RWPE1 (cell line): Measurements from ENCODE around the gene SHISAL2B.
"Not testable (repeated sequence)": the region's sequence is repeated elsewhere in the genome, so short reads cannot be mapped to it uniquely, and the experiment has no call there.

Experiments used
- CTCF ChIA-PET: fragments of 350-600 bp; sonication (Branson Sonifier 250); formaldehyde crosslinking; extraction: SDS; loops from one replicate; lab custom pipeline; 2021; lab: Yijun Ruan, JAX
- POLR2A ChIA-PET: fragments of 400-600 bp; formaldehyde crosslinking; extraction: SDS; loops from one replicate; lab custom pipeline; 2020; ENCODE audit warnings: antibody characterized with exemption; ENCODE audit not compliant: low non-redundant PET; lab: Yijun Ruan, JAX
- DNase-seq: peaks from one replicate; pipeline ENCODE4 v3.0.0; 2012; ENCODE audit warnings: low spot score
- H3K27ac ChIP-seq: fragments of 450-650 bp; 2 replicates; pipeline ENCODE4 v1.5.1; 2017
- CTCF ChIP-seq: fragments of 450-650 bp; conservative IDR thresholded peaks from 2 replicates; pipeline ENCODE4 v1.5.1; 2017; ENCODE audit warnings: low read depth, mild to moderate bottlenecking

Gene SHISAL2B

GRCh38 chr5:64655596-64655995 lies 34.7 kb upstream of the SHISAL2B start:
- ChIA-PET CTCF (no interaction called here), POLR2A (no interaction called here)
- no peak for TF ChIP-seq CTCF

GRCh38 chr5:64659289-64659688 lies 31.0 kb upstream of the SHISAL2B start:
- ChIA-PET POLR2A (no interaction called here), CTCF (interaction anchor here (0.6 to 1.0 kb wide), 3 partner anchors 16 to 283 kb away, joined by 3 read pairs; no protein-coding TSS in a partner anchor)
- no peak for TF ChIP-seq CTCF
- no peak overlapping the region for H3K27ac ChIP-seq
- DNase-seq, result no peak

More at GRCh38 chr5:64655596-64655995, 34.7 kb upstream of the SHISAL2B start:
- DNase-seq, result no peak
- H3K27ac ChIP-seq, result no peak overlapping the region

GRCh38 chr5:64663181-64663580 lies 27.1 kb upstream of the SHISAL2B start:
- DNase-seq, H3K27ac ChIP-seq, CTCF ChIA-PET, POLR2A ChIA-PET: not testable (repeated sequence)

- POLR2A ChIA-PET, result no interaction called here
- TF ChIP-seq CTCF, result no peak
- DNase-seq, result no peak
- CTCF ChIA-PET, result no interaction called here
- H3K27ac ChIP-seq, result no peak overlapping the region
Measured at GRCh38 chr5:64665243-64665642, 25.1 kb upstream of the SHISAL2B start.

GRCh38 chr5:64666078-64666477 lies 24.2 kb upstream of the SHISAL2B start:
- ChIA-PET CTCF (no interaction called here), POLR2A (no interaction called here)
- TF ChIP-seq CTCF, result no peak
- DNase-seq, result peak; percentile 46
- no peak overlapping the region for H3K27ac ChIP-seq

- DNase-seq, result no peak
- no peak overlapping the region for H3K27ac ChIP-seq
- TF ChIP-seq CTCF, result no peak
- ChIA-PET POLR2A (no interaction called here), CTCF (interaction anchor here (0.6 kb wide), 2 partner anchors 88 to 666 kb away, joined by 3 read pairs; no protein-coding TSS in a partner anchor)
Measured at GRCh38 chr5:64667068-64667467, 23.2 kb upstream of the SHISAL2B start.

- H3K27ac ChIP-seq, result no peak overlapping the region
- TF ChIP-seq CTCF, result no peak
- ChIA-PET CTCF (no interaction called here), POLR2A (no interaction called here)
- DNase-seq, result no peak
Measured at GRCh38 chr5:64670277-64670676, 20.0 kb upstream of the SHISAL2B start.
